ENCODE results near the gene MARCHF10. TPM values are rescaled to one million over a fixed set of nuclear protein-coding genes. Genes with fewer than 3 reads are reported as not detected.
A peak's percentile ranks its signal among the peaks of the same experiment; 100 is the strongest.

The MARCHF10 gene
- total and polyA plus RNA-seq, 2 of the 13 experiments (the other 11 are each of a cell fraction or from before 2014, with no cell fraction given) = not detected

DNA sequence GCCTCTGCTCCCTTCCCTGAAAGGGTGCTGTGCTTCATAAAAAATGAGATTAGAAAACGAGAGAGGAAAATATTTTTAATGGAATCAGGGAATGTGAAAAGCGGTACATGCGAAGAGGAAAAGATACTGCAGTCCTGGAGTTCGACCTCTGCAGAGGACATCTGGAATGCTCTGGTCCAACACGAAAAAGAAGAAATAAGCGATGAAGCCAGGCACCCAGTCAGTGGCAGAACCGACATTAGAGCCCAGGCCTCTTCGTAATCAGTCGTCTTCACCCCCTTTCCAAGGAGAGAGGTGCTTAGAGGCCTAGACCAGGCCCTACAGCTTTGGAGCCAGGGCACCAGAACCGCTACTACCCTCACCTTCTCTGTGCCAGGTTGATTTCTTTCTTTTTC, 459 bp upstream of the MARCHF10 start:
- Histone ChIP-seq H3K79me2 (ENCODE audit: insufficient read depth, low read length) (no peaks in the 10 kb centered on the region), H3K36me3 (replicated peaks in 1 of 2; ENCODE audit: control insufficient read depth in 1 of 2, insufficient read depth in 2 of 2, low read length in 2 of 2) (no peaks in the 10 kb centered on the region), H3K4me1 (ENCODE audit: insufficient read depth, low read length) (no peaks in the 10 kb centered on the region), H3K27me3 (ENCODE audit: control insufficient read depth in 1 of 2, insufficient read depth in 2 of 2, low read length in 2 of 2) (peaks cover 6 to 52% of the 10 kb centered on the region in 2 experiments), H3K4me2 (ENCODE audit: low read depth, low read length) (no peak overlapping the region), H3K27ac (ENCODE audit: extremely low read length, insufficient read depth, low read length) (no peak overlapping the region), H3K4me3 (replicated peaks in 1 of 3; ENCODE audit: insufficient read depth in 1 of 3, low read depth in 2 of 3, low read length in 3 of 3) (no peak overlapping the region), H2AFZ (ENCODE audit: low read length) (no peak overlapping the region), H3K9ac (ENCODE audit: insufficient read depth, low read depth, low read length) (no peak overlapping the region), H3K9me3 (ENCODE audit: low read length) (no peaks in the 10 kb centered on the region), H4K20me1 (ENCODE audit: insufficient read depth, low read length) (no peaks in the 10 kb centered on the region)
- BruUV-seq (replicated peaks) = no TSS peak
- ChIA-PET CTCF (ENCODE audit: low intra/inter-chr PET ratio, low total read pairs) (no interaction called here), POLR2A (no interaction called here)
- no peak for DNase-seq (ENCODE audit: low spot score)
- intact Hi-C loops (cut with micrococcal nuclease; ENCODE audit: unreplicated experiment) (no loop called here), in situ Hi-C loops (cut with HindIII; ENCODE audit: extremely low pct_ligation_motif_present, low pct_unique_long_range_greater_than_20kb) (no loop called here)
- WGBS (ENCODE audit: low lambda C conversion rate) = 56% methylated on average over 10 of the region's 10 CpGs
- no peak for ATAC-seq
- no peak for TF ChIP-seq ONECUT2 (CRISPR knock-in tag; IDR thresholded peaks at IDR 0.05)
- no peak for TF ChIP-seq ZNF180 (CRISPR knock-in tag; IDR thresholded peaks at IDR 0.05; ENCODE audit: borderline replicate concordance, low read depth)
- no peak for TF ChIP-seq ZNF432 (CRISPR knock-in tag; IDR thresholded peaks at IDR 0.05; ENCODE audit: borderline replicate concordance)
- 0 out of 2 replicates have a peak, but pooled peaks have one; percentile 32 for TF ChIP-seq EZH2 (conservative IDR thresholded peaks at IDR 0.05; ENCODE audit: low read depth, low read length)
- no peak for FAIRE-seq

DNA sequence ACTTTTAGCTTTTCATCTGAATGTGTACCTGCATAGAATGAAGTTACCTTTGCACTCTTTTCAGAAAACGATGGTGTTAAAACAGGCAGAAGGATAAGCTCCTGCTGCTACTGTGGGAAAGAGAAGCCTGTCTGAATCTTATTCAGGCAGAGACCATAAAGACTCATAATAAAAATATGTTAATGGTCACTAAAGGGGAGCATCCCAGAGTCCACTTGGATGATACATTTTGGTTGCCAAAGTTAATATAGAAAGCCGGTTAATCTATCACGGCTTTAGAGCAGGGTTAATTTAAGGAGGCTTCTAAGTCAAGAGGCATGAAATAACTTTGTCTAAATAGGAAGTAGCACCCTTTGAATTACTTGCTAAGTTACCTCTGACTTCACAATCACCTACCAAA, 2.9 kb downstream of the MARCHF10 start:
- peaks cover 7 to 77% of the 10 kb centered on the region in 2 experiments for H3K27me3 ChIP-seq (ENCODE audit: control insufficient read depth in 1 of 2, insufficient read depth in 2 of 2, low read length in 2 of 2)
- no peaks in the 10 kb centered on the region for H3K79me2 ChIP-seq (ENCODE audit: insufficient read depth, low read length)
- POLR2A ChIA-PET = no interaction called here
- H3K4me1 ChIP-seq (ENCODE audit: insufficient read depth, low read length) = no peaks in the 10 kb centered on the region
- H3K36me3 ChIP-seq (replicated peaks in 1 of 2; ENCODE audit: control insufficient read depth in 1 of 2, insufficient read depth in 2 of 2, low read length in 2 of 2) = no peaks in the 10 kb centered on the region
- in situ Hi-C loops (cut with HindIII; ENCODE audit: extremely low pct_ligation_motif_present, low pct_unique_long_range_greater_than_20kb) = no loop called here
- no peak overlapping the region for H3K9ac ChIP-seq (ENCODE audit: insufficient read depth, low read depth, low read length)
- H4K20me1 ChIP-seq (ENCODE audit: insufficient read depth, low read length) = no peaks in the 10 kb centered on the region
- FAIRE-seq (peak; percentile 12), ATAC-seq (no peak), DNase-seq (ENCODE audit: low spot score) (no peak)
- H3K27ac ChIP-seq (ENCODE audit: extremely low read length, insufficient read depth, low read length) = no peak overlapping the region
- H2AFZ ChIP-seq (ENCODE audit: low read length) = no peak overlapping the region
- H3K9me3 ChIP-seq (ENCODE audit: low read length) = no peaks in the 10 kb centered on the region
- no peak overlapping the region for H3K4me3 ChIP-seq (replicated peaks in 1 of 3; ENCODE audit: insufficient read depth in 1 of 3, low read depth in 2 of 3, low read length in 3 of 3)
- CTCF ChIA-PET (ENCODE audit: low intra/inter-chr PET ratio, low total read pairs) = no interaction called here
- no TSS peak for BruUV-seq (replicated peaks)
- no peak overlapping the region for H3K4me2 ChIP-seq (ENCODE audit: low read depth, low read length)
- intact Hi-C loops (cut with micrococcal nuclease; ENCODE audit: unreplicated experiment) = no loop called here
- TF ChIP-seq MTA3 (CRISPR knock-in tag; IDR thresholded peaks at IDR 0.05) (no peak), STAT5B (CRISPR knock-in tag; IDR thresholded peaks at IDR 0.05) (no peak), ZFP62 (CRISPR knock-in tag; IDR thresholded peaks at IDR 0.05) (no peak), PRPF4 (IDR thresholded peaks at IDR 0.05; ENCODE audit: low read depth, low read length, poor library complexity, severe bottlenecking) (no peak), ZNF713 (CRISPR knock-in tag; IDR thresholded peaks at IDR 0.05) (no peak), CBX1 (IDR thresholded peaks at IDR 0.05; ENCODE audit: low read depth) (no peak), TOE1 (CRISPR knock-in tag; IDR thresholded peaks at IDR 0.05) (no peak), SOX6 (IDR thresholded peaks at IDR 0.05) (no peak), SOX6 (CRISPR knock-in tag; IDR thresholded peaks at IDR 0.05) (no peak), RCOR2 (CRISPR knock-in tag; IDR thresholded peaks at IDR 0.05) (no peak), ZNF253 (CRISPR knock-in tag; IDR thresholded peaks at IDR 0.05; ENCODE audit: borderline replicate concordance) (no peak), ZNF205 (CRISPR knock-in tag; IDR thresholded peaks at IDR 0.05) (no peak)
- TF ChIP-seq, protein P1, sequence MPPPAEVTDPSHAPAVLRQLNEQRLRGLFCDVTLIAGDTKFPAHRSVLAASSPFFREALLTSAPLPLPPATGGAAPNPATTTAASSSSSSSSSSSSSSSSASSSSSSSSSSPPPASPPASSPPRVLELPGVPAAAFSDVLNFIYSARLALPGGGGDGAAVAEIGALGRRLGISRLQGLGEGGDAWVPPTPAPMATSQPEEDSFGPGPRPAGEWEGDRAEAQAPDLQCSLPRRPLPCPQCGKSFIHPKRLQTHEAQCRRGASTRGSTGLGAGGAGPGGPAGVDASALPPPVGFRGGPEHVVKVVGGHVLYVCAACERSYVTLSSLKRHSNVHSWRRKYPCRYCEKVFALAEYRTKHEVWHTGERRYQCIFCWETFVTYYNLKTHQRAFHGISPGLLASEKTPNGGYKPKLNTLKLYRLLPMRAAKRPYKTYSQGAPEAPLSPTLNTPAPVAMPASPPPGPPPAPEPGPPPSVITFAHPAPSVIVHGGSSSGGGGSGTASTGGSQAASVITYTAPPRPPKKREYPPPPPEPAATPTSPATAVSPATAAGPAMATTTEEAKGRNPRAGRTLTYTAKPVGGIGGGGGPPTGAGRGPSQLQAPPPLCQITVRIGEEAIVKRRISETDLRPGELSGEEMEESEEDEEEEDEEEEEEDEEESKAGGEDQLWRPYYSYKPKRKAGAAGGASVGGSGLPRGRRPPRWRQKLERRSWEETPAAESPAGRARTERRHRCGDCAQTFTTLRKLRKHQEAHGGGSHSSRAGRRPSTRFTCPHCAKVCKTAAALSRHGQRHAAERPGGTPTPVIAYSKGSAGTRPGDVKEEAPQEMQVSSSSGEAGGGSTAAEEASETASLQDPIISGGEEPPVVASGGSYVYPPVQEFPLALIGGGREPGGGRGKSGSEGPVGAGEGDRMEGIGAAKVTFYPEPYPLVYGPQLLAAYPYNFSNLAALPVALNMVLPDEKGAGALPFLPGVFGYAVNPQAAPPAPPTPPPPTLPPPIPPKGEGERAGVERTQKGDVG (CRISPR knock-in tag; IDR thresholded peaks at IDR 0.05; ENCODE audit: borderline replicate concordance) = no peak
- 45% methylated on average over 3 of the region's 3 CpGs for WGBS (ENCODE audit: low lambda C conversion rate)
